Keratinocyte (primary cell): ENCODE results near the gene CASTOR2. TPM values are rescaled to one million over a fixed set of nuclear protein-coding genes. Genes with fewer than 3 reads are reported as not detected.
"Not testable (repeated sequence)": the region's sequence is repeated elsewhere in the genome, so short reads cannot be mapped to it uniquely, and the experiment has no call there.

Experiments
- DNase-seq: peaks from one replicate; pipeline ENCODE4 v3.0.0-alpha.2; 2011; ENCODE audit warnings: low read depth, missing footprints, low spot score
- FAIRE-seq: peaks from 2 replicates; lab custom pipeline; 2011; peaks lifted over from hg19 to GRCh38; lab: Jason Lieb, UNC
- H2AFZ ChIP-seq: 2 replicates; pipeline ENCODE4 v1.6.0; 2012; ENCODE audit warnings: low read length, control low read depth, inconsistent platforms; ENCODE audit not compliant: control insufficient read depth
- H3K27ac ChIP-seq: 2 replicates; pipeline ENCODE4 v1.5.1; 2011; ENCODE audit warnings: low read length; ENCODE audit not compliant: control insufficient read depth, insufficient read depth
- H3K27me3 ChIP-seq: 3 replicates; pipeline ENCODE4 v1.6.0; 2011; ENCODE audit warnings: low read length; ENCODE audit not compliant: control insufficient read depth, insufficient read depth; ENCODE audit errors: extremely low read depth
- H3K36me3 ChIP-seq, 2 experiments: 2 replicates in 1 of 2; 3 replicates in 1 of 2; pipeline ENCODE4 v1.5.1; 2011; ENCODE audit warnings: low read length in 2 of 2, mild to moderate bottlenecking in 1 of 2; ENCODE audit not compliant: control insufficient read depth in 2 of 2, insufficient read depth in 2 of 2; ENCODE audit errors: extremely low read depth in 1 of 2
- H3K4me1 ChIP-seq: 3 replicates; pipeline ENCODE4 v1.5.1; 2011; ENCODE audit warnings: low read length; ENCODE audit not compliant: control insufficient read depth, insufficient read depth; ENCODE audit errors: extremely low read depth
- H3K4me2 ChIP-seq: 3 replicates; pipeline ENCODE4 v1.6.0; 2011; ENCODE audit warnings: low read depth, low read length; ENCODE audit not compliant: control insufficient read depth, insufficient read depth; ENCODE audit errors: extremely low read depth
- H3K4me3 ChIP-seq, 3 experiments: fragments of 200-600 bp in 1 of 3; sonication (generic) in 1 of 3; 2 replicates in 2 of 3; 3 replicates in 1 of 3; pipeline ENCODE4 v1.5.1; 2011 to 2016; ENCODE audit warnings: low read length in 3 of 3, mild to moderate bottlenecking in 3 of 3, control low read depth in 2 of 3, inconsistent platforms in 1 of 3, low read depth in 1 of 3, mixed read lengths in 1 of 3, mixed run types in 1 of 3, moderate library complexity in 1 of 3; ENCODE audit not compliant: control insufficient read depth in 2 of 3, insufficient read depth in 2 of 3; ENCODE audit errors: extremely low read depth in 1 of 3
- H3K79me2 ChIP-seq: 2 replicates; pipeline ENCODE4 v1.6.0; 2012; ENCODE audit warnings: low read length; ENCODE audit not compliant: control insufficient read depth, insufficient read depth
- H3K9ac ChIP-seq: 3 replicates; pipeline ENCODE4 v1.6.0; 2011; ENCODE audit warnings: low read length; ENCODE audit not compliant: control insufficient read depth, insufficient read depth; ENCODE audit errors: extremely low read depth
- H3K9me1 ChIP-seq: 3 replicates; pipeline ENCODE4 v1.6.0; 2011; ENCODE audit warnings: low read length; ENCODE audit not compliant: control insufficient read depth, insufficient read depth; ENCODE audit errors: extremely low read depth
- H3K9me3 ChIP-seq: 2 replicates; pipeline ENCODE4 v1.5.1; 2012; ENCODE audit warnings: low read depth, low read length; ENCODE audit not compliant: control insufficient read depth
- H4K20me1 ChIP-seq: 3 replicates; pipeline ENCODE4 v1.6.0; 2011; ENCODE audit warnings: low read length; ENCODE audit not compliant: control insufficient read depth, insufficient read depth; ENCODE audit errors: extremely low read depth
- CTCF ChIP-seq, 3 experiments: IDR thresholded peaks in 1 of 3; conservative IDR thresholded peaks in 1 of 3; optimal IDR thresholded peaks in 1 of 3; 2 replicates in 2 of 3; 3 replicates in 1 of 3; pipeline versions ENCODE3 to v1.5.1; 2011; ENCODE audit warnings: low read length in 3 of 3, mild to moderate bottlenecking in 3 of 3, moderate library complexity in 2 of 3, control low read depth in 1 of 3, inconsistent platforms in 1 of 3; ENCODE audit not compliant: insufficient read depth in 2 of 3; ENCODE audit errors: extremely low read depth in 1 of 3
- EZH2 ChIP-seq: IDR thresholded peaks from one replicate; pipeline ENCODE4 v1.6.1; 2012; ENCODE audit warnings: inconsistent platforms, mild to moderate bottlenecking, low read length, moderate library complexity
- dilution Hi-C: fragments of 300-500 bp; cut with MboI; formaldehyde crosslinking; loops from one replicate; pipeline ENCODE4 v1.7.0; 2020; ENCODE audit warnings: low sequenced_read_pairs; ENCODE audit not compliant: extremely low pct_ligation_motif_present
- polyA plus RNA-seq, 5 experiments: library from polyadenylated mRNA; depleted of rRNA in 3 of 5; stranded (reverse) in 3 of 5; stranded (forward) in 1 of 5; unstranded in 1 of 5; fragments of >200 nt; gene quantifications; 1 replicate in 1 of 5; 2 replicates in 3 of 5; 3 replicates in 1 of 5; pipeline versions ENCODE4 v1.2.1 to v1.2.3, GENCODE V29; 2011 to 2012; ENCODE audit warnings: missing spikeins in 2 of 5, low read depth in 1 of 5, low replicate concordance in 1 of 5

The CASTOR2 gene
- polyA plus RNA-seq, 1 donor (not counting 4 experiments of a cell fraction or from before 2014, with no cell fraction given), result 0.75 TPM

DNA sequence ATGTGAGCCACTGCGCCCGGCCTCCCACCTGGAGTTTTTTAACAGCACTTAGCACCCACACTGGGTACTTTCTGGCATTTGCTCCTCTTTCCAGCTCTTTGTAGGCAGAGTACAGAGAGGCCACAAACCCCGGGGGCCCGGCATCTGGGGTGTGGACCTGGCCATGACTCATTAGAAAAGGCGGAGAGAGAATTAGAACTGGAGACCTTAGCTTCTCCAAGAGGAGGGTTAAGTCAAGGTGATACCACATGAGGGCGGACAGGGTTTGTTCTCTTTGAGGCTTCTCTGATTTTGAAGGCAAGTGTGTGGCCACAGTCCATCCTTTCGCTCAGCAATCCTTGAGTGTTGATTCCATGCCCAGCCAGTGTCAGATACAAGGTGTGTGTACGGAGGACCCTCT, 36.9 kb downstream of the CASTOR2 start:
- H4K20me1 ChIP-seq, FAIRE-seq, H3K79me2 ChIP-seq, H2AFZ ChIP-seq, H3K9me1 ChIP-seq, DNase-seq, dilution Hi-C loops, H3K9me3 ChIP-seq, H3K4me1 ChIP-seq, H3K27me3 ChIP-seq, H3K9ac ChIP-seq, H3K27ac ChIP-seq, H3K4me2 ChIP-seq, H3K4me3 ChIP-seq, H3K36me3 ChIP-seq: not testable (repeated sequence)

GRCh38 chr7:75010036-75010435, 45.5 kb downstream of the CASTOR2 start:
- Histone ChIP-seq H4K20me1 (no peaks in the 10 kb centered on the region), H2AFZ (no peak overlapping the region), H3K36me3 (no peaks in the 10 kb centered on the region), H3K4me2 (no peak overlapping the region), H3K4me3 (no peak overlapping the region), H3K27ac (no peak overlapping the region), H3K9ac (no peak overlapping the region), H3K27me3 (no peaks in the 10 kb centered on the region), H3K9me3 (no peaks in the 10 kb centered on the region), H3K9me1 (no peaks in the 10 kb centered on the region), H3K79me2 (no peaks in the 10 kb centered on the region), H3K4me1 (no peaks in the 10 kb centered on the region)
- dilution Hi-C loops, result no loop called here
- FAIRE-seq (no peak), DNase-seq (no peak)
- TF ChIP-seq CTCF (optimal IDR thresholded peaks at IDR 0.05 in 1 of 3, IDR thresholded peaks at IDR 0.05 in 1 of 3, conservative IDR thresholded peaks at IDR 0.05 in 1 of 3; ENCODE audit: extremely low read depth in 1 of 3, insufficient read depth in 2 of 3, low read length in 3 of 3) (no peak), EZH2 (no peak)

DNA sequence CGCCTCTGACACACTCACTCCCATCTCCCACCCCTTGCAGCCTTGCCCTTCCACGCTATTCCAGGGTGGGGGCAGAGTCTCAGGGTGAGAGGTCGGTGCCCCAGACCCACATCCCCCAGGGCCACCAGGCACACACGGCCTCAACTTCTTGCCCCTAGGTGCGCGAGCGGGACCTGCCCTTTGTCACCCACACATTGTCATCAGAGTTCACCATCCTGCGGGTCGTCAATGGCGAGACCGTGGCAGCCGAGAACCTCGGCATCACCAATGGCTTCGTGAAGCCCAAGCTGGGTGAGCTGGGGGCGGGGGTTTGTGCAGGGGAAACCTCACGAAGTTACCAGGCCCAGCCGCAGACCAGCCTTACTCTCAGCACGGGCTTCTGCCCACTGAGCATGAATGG, 53.3 kb downstream of the CASTOR2 start:
- H3K9ac ChIP-seq, result no peak overlapping the region
- no peak overlapping the region for H2AFZ ChIP-seq
- H3K4me3 ChIP-seq, result no peak overlapping the region
- no peaks in the 10 kb centered on the region for H4K20me1 ChIP-seq
- H3K27ac ChIP-seq, result no peak overlapping the region
- dilution Hi-C loops, result no loop called here
- H3K4me1 ChIP-seq, result no peaks in the 10 kb centered on the region
- H3K9me1 ChIP-seq, result no peaks in the 10 kb centered on the region
- H3K9me3 ChIP-seq, result no peaks in the 10 kb centered on the region
- FAIRE-seq (no peak), DNase-seq (no peak)
- H3K4me2 ChIP-seq, result no peak overlapping the region
- H3K79me2 ChIP-seq, result no peaks in the 10 kb centered on the region
- H3K36me3 ChIP-seq, result peaks cover 0 to 3% of the 10 kb centered on the region in 2 experiments
- TF ChIP-seq CTCF (optimal IDR thresholded peaks at IDR 0.05 in 1 of 3, IDR thresholded peaks at IDR 0.05 in 1 of 3, conservative IDR thresholded peaks at IDR 0.05 in 1 of 3; ENCODE audit: extremely low read depth in 1 of 3, insufficient read depth in 2 of 3, low read length in 3 of 3), result no peak
- no peak for TF ChIP-seq EZH2
- H3K27me3 ChIP-seq, result no peaks in the 10 kb centered on the region
